ENCODE measurements around the gene ADAMTS4. TPM values are rescaled to one million over a fixed set of nuclear protein-coding genes. Genes with fewer than 3 reads are reported as not detected.

ADAMTS4 gene
- total and polyA plus RNA-seq, 2 of the 4 experiments (the other 2 are of a cell fraction) = 0.39 to 0.72 TPM

DNA sequence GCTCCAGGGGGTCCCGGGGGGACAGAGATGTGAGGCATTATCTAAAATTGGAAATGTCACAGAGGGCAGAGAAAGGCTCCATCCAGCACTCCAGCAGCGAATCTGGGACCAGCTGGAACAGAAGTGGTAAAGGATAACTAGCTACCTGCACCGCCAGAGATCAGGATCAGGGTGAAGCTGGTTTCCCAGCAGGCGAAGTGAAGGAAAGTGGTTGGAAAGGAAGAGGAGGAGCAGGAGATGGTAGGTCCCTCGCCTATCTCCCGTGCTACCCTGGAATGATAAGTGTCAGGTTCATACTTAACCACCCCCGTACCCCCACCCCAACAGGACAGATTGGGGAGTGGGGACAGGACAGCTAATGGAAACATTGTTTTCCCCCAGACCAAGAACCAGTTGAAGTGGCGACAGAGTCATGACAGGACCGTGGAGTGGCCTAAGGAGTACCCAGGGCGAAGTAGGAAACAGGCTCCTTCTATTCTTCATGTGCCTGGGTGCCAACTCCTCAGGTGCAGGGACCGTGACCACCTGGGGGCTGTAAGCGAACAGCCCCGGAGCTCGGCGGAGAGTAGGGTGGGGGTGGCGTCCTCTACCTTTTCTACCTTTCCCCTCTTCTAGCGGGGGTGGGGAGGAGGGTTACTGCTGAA, 22.3 kb downstream of the ADAMTS4 start:
- no TSS peak for BruUV-seq (replicated peaks)
- Histone ChIP-seq H2AK9ac (replicated peaks; ENCODE audit: low read depth, low read length, poor library complexity) (peak overlapping the region; percentile 97), H3K4me3 (ENCODE audit: insufficient read depth, low read depth, low read length) (peak overlapping the region; percentile 98), H3K9ac (ENCODE audit: low read depth, low read length) (peak overlapping the region; percentile 99), H2BK15ac (ENCODE audit: low read depth, low read length) (no peak overlapping the region), H2BK120ac (ENCODE audit: low read depth, low read length) (no peak overlapping the region), H2BK20ac (ENCODE audit: low read depth, low read length) (no peak overlapping the region), H3K14ac (replicated peaks; ENCODE audit: low read depth, low read length) (peak overlapping the region; percentile 91), H2BK5ac (ENCODE audit: low read depth, low read length, poor library complexity, severe bottlenecking) (peak overlapping the region; percentile 90), H4K20me1 (ENCODE audit: insufficient read depth, low read length) (peaks cover 13% of the 10 kb centered on the region; the same call in 1 of the 2 replicates), H2AFZ (replicated peaks; ENCODE audit: low read length, poor library complexity) (peak overlapping the region; percentile 100), H2AK5ac (ENCODE audit: low read depth, low read length) (peak overlapping the region; percentile 78), H3K36me3 (ENCODE audit: control insufficient read depth, insufficient read depth, low read length) (peaks cover 26% of the 10 kb centered on the region), H3K18ac (ENCODE audit: low read depth, low read length) (no peak overlapping the region; the same call in 1 of the 2 replicates), H3K79me1 (ENCODE audit: low read depth in 1 of 2, low read length in 2 of 2) (peaks cover 14 to 39% of the 10 kb centered on the region in 2 experiments), H4K8ac (ENCODE audit: low read depth in 2 of 2, low read length in 2 of 2) (peak overlapping the region; percentile 87 to 99; a peak in 2 of 4 replicates), H3K4ac (ENCODE audit: low read depth, low read length) (peak overlapping the region; percentile 94), H3K4me2 (ENCODE audit: low read depth, low read length) (peak overlapping the region; percentile 96), H4K5ac (ENCODE audit: low read depth, low read length) (peak overlapping the region; percentile 98; the same call in 1 of the 2 replicates), H3K27me3 (ENCODE audit: control insufficient read depth, insufficient read depth, low read length) (no peaks in the 10 kb centered on the region), H3K9me3 (ENCODE audit: control insufficient read depth, insufficient read depth, low read length) (no peaks in the 10 kb centered on the region), H4K91ac (ENCODE audit: insufficient read depth, low read depth, low read length) (peak overlapping the region; percentile 82; the same call in 1 of the 2 replicates), H3K4me1 (ENCODE audit: control insufficient read depth, insufficient read depth, low read length) (peaks cover 17% of the 10 kb centered on the region), H3K56ac (ENCODE audit: extremely low read depth, insufficient read depth, low read length) (peak overlapping the region; percentile 80; the same call in 1 of the 2 replicates), H3K27ac (ENCODE audit: insufficient read depth, low read length) (peak overlapping the region; percentile 98), H3K23ac (ENCODE audit: low read depth, low read length) (peak overlapping the region; percentile 94), H3K9me1 (ENCODE audit: insufficient read depth, low read length) (peaks cover 11% of the 10 kb centered on the region)
- intact Hi-C loops (cut with micrococcal nuclease) (no loop called here), dilution Hi-C loops (cut with HindIII; ENCODE audit: low sequenced_read_pairs, unreplicated experiment) (no loop called here), in situ Hi-C loops (cut with MboI; ENCODE audit: low sequenced_read_pairs) (no loop called here)
- CTCF ChIA-PET = interaction anchor here (1.9 kb wide), 1 partner anchor 10 kb away, joined by 5 read pairs; the partner anchor contains the start of gene PPOX
- DNase-seq (no peak), ATAC-seq (ENCODE audit: low read depth) (no peak; the same call in 1 of the 2 replicates)
- TF ChIP-seq RFX5 (IDR thresholded peaks at IDR 0.05; ENCODE audit: low read depth, low read length) (no peak), RAD21 (IDR thresholded peaks at IDR 0.05; ENCODE audit: low read length) (no peak), BHLHE40 (IDR thresholded peaks at IDR 0.05; ENCODE audit: low read depth, low read length) (no peak), MXI1 (IDR thresholded peaks at IDR 0.05; ENCODE audit: borderline replicate concordance, low read depth, low read length) (no peak), MAFK (IDR thresholded peaks at IDR 0.05; ENCODE audit: low read depth, low read length) (no peak), FOS (IDR thresholded peaks at IDR 0.05; ENCODE audit: low read depth, low read length) (no peak), NFE2L2 (IDR thresholded peaks at IDR 0.05; ENCODE audit: low read depth, low read length) (no peak), RCOR1 (IDR thresholded peaks at IDR 0.05; ENCODE audit: insufficient replicate concordance, low read length) (no peak), SMC3 (IDR thresholded peaks at IDR 0.05; ENCODE audit: low read depth, low read length) (no peak), POLR2A (IDR thresholded peaks at IDR 0.05; ENCODE audit: low read depth, low read length) (no peak), MAZ (IDR thresholded peaks at IDR 0.05; ENCODE audit: borderline replicate concordance, low read depth, low read length) (no peak)
- TF ChIP-seq, protein P1, sequence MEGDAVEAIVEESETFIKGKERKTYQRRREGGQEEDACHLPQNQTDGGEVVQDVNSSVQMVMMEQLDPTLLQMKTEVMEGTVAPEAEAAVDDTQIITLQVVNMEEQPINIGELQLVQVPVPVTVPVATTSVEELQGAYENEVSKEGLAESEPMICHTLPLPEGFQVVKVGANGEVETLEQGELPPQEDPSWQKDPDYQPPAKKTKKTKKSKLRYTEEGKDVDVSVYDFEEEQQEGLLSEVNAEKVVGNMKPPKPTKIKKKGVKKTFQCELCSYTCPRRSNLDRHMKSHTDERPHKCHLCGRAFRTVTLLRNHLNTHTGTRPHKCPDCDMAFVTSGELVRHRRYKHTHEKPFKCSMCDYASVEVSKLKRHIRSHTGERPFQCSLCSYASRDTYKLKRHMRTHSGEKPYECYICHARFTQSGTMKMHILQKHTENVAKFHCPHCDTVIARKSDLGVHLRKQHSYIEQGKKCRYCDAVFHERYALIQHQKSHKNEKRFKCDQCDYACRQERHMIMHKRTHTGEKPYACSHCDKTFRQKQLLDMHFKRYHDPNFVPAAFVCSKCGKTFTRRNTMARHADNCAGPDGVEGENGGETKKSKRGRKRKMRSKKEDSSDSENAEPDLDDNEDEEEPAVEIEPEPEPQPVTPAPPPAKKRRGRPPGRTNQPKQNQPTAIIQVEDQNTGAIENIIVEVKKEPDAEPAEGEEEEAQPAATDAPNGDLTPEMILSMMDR (conservative IDR thresholded peaks at IDR 0.05; ENCODE audit: low read depth, low read length) = no peak
- TF ChIP-seq, protein P2, sequence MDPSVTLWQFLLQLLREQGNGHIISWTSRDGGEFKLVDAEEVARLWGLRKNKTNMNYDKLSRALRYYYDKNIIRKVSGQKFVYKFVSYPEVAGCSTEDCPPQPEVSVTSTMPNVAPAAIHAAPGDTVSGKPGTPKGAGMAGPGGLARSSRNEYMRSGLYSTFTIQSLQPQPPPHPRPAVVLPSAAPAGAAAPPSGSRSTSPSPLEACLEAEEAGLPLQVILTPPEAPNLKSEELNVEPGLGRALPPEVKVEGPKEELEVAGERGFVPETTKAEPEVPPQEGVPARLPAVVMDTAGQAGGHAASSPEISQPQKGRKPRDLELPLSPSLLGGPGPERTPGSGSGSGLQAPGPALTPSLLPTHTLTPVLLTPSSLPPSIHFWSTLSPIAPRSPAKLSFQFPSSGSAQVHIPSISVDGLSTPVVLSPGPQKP (IDR thresholded peaks at IDR 0.05; ENCODE audit: borderline replicate concordance, low read depth, low read length) = no peak
- TF ChIP-seq, protein P3, sequence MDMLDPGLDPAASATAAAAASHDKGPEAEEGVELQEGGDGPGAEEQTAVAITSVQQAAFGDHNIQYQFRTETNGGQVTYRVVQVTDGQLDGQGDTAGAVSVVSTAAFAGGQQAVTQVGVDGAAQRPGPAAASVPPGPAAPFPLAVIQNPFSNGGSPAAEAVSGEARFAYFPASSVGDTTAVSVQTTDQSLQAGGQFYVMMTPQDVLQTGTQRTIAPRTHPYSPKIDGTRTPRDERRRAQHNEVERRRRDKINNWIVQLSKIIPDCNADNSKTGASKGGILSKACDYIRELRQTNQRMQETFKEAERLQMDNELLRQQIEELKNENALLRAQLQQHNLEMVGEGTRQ (IDR thresholded peaks at IDR 0.05; ENCODE audit: low read depth, low read length) = no peak
- no CpG with 5 or more reads among the region's 17 CpGs for WGBS, 2 experiments (ENCODE audit: extremely low coverage in 2 of 2, insufficient read length in 1 of 2)
- POLR2A ChIA-PET (ENCODE audit: unreplicated experiment) = no interaction called here

Measured in IMR-90 (cell line).